NCI-H1048 (cell line): ENCODE measurements around the gene IL17C.

ENCODE experiments used
- DNase-seq: peaks from one replicate; lab custom pipeline; 2025; lab: John Stamatoyannopoulos, UW

Gene IL17C

DNA sequence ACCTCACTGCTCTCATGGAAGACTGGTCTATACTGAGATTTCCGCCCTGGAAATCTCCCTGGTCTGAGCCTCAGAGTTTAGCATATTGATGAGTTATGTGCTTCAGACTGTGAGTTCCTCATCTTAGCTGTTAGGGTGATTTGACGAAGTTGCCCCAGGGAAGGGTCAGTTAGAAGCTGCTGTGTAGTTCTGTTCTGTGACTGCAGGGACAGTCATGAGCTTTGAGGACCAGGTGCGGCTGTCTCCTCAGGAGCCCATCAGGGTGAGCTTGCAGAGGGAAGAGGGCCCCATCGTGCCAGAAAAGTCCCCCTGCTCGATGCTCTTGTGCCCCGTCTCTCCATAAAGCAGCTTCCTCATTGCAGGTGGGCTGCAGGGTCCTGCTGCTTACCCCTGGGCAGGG, 28.3 kb upstream of the IL17C start:
- no peak for DNase-seq

DNA sequence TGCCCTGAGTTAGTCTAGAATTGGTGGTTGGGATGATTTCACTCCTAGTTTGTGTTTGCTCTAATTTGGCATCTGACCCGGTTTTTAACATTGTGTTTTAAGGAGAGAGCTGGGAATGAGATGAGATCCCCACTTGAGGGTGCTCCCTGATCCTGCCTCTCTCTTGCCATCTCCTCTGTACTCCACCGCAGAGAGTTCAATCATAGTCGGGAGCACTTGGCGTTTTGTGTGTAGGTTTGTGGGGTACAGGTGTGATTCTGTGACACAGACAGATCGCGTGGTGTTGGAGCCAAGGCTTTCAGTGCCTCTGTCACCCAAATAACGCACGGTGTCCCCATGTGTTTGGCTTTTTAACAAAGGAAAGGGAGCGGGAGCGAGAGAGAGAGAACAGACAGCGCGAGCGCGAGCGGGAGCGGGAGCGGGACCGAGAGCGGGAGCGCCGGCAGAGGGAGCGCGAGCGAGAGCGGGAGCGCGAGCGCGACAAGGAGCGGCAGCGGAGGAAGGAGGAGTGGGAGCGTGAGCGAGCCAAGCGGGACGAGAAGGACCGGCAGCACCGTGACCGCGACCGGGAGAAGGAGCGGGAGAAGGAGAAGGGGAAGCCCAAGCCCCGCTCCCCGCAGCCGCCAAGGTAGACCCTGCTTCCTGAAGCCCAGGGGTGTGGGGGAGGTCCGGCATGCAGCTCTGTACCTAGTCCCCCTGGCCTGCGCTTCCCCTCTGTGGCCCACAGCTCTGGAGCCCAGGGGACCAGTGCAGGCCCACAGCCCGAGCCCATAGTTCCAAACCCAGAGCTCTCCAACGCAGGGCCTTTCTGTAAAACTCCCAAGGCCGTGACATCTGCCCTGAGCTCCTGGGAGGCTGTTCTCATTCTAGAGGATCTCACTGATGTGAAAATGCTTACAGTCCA, 27.2 kb upstream of the IL17C start:
- DNase-seq, result no peak

DNA sequence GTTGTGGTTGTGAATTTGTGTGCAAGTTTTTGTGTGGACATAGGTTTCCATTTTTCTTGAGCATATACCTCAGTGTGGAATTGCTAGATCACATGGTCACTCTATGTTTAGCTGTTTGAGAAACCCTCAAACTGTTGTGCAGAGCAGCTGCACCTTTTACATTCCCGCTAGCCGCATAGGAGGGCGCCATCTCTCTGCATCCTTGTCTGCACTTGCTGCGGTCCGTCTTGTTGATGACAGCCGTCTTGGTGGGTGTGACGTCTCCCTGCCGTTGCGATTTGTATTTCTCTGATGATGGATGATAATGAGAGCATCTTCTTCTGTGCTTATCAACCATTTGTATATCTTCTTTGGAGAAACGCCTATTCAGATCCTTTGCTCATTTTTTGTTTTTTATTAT, 25.1 kb upstream of the IL17C start:
- no peak for DNase-seq

DNA sequence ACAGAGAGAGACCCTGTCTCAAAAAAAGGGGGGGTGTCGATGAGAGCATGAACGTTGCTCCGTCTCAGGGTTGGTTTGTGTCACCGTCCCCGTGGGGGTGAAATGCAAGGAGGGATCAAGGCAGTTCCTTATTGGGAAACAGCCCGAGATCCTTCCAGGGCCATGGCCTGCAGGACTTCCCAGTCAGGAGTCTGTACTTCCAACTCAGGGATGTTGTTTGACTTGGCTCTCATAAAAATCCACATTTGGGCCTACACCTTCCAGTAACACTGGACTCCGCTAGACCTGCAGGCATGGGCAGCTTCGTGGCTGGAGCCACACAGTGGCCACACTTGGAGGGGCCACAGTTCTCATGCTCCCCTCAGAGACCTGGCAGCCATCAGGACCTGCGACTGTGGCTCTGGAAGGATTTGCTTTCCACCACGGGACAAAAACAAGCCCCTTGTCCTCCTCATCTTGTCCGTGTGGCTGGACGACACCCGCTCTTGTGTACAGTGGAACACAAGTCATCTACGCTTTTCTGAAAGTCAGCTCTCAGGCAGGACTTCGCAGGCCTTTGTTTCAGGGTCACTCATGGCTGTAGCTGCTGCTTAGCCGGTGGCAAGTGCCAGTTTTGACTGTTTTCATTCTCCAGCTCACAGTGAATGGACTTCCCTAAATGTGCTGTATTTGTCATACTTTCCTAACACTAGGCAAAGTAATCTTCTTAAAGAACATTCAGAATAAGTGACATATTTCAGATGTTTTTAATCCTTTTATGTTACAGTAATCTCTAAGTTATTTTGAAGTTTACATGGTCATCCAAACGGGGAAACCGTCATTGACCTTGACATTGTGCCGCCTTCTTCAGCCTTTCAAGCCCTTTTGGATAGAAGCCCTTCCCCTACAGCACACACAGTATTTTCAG, 24.2 kb upstream of the IL17C start:
- no peak for DNase-seq

DNA sequence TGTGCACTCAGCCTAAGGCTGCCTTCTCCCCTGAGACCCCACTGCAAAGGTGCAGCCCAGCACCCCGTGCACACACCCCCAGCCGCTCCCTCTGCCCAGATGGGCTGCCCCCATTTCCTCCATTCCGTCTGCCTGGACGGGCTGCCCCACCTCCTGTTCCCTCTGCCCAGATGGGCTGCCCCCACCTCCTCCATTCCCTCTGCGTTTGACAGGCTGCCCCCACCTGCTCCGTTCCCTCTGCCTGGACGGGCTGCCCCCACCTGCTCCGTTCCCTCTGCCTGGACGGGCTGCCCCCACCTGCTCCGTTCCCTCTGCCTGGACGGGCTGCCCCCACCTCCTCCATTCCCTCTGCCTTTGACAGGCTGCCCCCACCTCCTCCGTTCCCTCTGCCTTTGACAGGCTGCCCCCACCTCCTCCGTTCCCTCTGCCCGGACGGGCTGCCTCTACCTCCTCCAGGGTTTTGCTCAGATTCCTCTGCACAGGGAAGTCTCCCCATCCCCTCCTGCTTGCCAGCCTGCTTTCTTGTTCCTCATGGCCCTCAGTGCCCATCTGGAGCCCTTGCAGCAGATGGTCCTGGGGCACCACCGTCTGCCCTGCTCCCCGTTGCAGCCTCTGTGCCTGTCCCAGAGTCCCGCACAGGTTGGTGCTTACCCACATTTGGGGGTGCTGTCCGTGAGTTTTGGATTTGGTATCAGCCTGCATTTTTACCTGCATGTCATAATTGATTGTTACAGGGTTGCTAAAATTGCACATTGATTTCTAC, 23.4 kb upstream of the IL17C start:
- DNase-seq, result no peak

DNA sequence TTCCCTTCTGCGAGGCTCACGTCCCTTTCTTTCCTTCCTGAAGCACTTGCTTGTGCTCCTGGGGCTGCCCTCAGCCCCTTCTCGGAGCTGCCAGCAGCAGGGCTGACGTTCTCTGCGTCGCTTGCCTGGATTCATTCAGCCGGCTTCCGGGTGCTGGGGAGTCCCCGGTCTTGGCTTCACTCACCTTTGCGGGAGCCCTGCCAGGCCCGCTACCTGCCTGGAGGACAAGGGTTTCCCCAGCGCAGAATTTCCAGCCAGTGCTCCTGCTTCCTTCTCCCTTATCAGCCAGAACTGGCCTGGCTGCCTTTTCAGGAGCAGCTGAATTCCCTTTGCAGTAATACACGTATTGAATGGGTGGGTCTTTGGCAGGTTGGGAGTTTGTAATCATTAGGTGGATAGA, 22.1 kb upstream of the IL17C start:
- no peak for DNase-seq

DNA sequence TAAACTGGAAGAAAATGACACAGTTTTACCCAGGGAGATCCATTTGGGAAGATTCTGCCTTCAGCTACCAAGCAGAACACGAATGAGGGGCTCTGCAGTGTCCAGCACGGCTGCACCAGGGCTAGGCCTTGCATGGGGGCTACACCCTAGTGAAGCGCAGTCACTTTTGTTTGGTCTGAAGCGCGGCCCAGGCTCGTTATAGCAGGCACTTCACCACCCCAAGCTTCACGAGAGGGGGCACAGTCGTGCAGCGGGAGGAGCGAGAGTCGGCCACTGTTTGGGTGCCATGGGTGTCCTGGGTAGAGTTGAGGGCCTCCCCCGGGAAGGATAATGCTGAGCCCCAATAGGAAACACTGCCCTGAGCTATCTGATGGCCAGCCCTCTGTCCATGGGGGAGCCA, 21.6 kb upstream of the IL17C start:
- no peak for DNase-seq

DNA sequence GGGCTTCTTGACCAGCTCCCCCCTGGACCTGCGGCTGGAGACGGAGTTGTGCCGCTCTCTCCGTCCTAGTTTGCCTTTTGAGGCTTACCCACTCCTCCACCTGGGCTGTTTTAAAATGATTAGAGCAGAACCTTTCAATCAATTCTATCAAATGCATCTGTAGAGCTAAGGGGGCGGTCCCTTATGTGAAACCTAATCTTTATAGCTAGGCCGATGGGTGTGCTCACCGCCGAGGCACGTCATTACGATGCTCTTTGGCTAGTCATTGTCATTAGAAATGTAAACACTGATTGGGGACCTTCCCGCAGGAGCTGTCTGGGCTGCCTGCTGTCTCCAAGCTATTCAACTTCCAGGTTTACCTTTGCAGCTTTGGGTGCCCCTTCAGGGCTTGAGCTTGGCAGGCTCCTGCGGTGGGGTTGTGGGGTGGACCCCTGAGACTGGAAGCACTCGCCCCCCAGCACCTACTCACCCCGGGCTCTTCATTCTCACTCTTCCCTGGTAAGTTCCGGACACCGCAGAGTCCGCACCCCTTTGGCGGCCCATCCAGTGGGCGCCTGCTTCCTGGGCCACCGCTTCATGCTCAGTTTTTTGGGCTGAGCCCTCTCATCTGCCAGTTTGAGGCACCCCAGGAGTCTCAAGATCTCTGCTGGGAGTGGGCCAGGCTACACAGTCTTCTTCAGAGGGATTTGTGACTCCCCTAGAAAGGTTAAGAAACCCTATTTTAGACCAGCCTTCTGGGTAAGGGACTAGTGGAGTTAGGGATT, 20.9 kb upstream of the IL17C start:
- DNase-seq, result no peak

DNA sequence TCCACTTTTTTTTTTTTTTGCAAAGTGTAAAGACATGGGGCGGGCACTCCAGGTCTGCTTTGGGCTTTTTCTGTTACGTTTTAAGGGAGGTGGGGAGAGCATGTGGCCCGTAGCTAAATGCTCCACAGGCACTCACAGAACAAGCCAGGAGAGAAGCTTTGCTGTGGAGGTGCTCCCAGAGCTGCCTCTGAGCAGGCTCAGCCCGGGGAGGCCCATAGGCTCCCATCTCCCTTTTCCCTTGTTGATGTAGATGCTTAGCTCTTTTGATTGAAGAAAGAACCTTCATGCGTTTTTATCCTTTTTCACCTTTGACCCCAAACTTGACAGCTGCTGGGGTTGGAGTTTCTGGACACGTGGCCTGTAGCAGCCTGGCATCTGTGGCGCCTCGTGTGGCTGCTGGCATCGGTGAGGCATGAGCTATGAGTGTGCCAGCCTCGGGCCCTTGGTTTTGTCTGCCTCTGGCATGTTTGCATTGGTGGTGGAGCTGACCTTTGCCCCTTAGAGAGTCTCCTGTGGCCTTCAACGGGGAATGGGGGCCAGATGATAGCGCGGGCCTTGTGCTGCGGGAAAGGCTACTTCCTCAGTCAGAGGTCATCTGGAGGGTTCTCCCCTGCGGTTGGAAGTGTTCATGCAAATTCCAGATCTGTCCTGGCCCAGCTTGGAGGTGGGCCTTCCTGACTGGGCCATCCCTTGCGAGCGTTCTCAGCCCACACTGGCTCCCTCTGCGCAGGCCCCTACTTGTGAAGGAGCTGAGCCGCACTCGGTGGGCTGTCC, 20.0 kb upstream of the IL17C start:
- DNase-seq, result no peak

DNA sequence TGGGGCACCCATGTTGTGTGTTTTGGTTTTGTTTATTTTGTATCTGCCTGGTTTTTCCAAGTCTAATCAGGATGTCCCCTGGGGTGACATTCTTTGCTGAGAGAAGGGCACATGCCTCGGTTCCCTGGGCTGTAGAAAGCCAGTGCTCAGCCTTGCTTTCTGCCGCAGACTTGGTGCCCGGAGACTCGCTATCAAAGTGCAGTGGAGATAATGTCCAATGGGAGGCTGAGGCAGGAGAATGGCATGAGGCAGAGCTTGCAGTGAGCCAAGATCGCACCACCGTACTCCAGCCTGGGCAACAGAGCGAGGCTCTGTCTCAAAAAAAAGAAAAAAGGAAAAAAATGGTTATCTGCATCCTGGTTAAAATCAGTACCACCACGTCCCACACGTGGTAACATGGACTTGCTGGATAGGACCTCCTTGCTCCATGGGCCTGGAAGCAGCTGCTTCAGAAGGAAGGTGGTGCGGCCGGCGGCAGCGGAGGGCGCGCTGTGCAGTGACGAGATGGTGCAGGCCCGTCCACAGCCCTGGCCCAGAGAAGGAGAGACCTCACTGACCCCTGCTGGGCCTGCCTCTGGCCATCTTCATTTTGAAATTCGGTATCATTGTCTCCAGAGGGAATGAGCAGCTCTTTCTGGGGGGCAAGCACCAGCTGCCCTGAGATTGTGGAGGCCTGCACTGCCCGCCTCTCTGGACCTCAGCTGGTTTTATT, 19.3 kb upstream of the IL17C start:
- DNase-seq, result no peak

DNA sequence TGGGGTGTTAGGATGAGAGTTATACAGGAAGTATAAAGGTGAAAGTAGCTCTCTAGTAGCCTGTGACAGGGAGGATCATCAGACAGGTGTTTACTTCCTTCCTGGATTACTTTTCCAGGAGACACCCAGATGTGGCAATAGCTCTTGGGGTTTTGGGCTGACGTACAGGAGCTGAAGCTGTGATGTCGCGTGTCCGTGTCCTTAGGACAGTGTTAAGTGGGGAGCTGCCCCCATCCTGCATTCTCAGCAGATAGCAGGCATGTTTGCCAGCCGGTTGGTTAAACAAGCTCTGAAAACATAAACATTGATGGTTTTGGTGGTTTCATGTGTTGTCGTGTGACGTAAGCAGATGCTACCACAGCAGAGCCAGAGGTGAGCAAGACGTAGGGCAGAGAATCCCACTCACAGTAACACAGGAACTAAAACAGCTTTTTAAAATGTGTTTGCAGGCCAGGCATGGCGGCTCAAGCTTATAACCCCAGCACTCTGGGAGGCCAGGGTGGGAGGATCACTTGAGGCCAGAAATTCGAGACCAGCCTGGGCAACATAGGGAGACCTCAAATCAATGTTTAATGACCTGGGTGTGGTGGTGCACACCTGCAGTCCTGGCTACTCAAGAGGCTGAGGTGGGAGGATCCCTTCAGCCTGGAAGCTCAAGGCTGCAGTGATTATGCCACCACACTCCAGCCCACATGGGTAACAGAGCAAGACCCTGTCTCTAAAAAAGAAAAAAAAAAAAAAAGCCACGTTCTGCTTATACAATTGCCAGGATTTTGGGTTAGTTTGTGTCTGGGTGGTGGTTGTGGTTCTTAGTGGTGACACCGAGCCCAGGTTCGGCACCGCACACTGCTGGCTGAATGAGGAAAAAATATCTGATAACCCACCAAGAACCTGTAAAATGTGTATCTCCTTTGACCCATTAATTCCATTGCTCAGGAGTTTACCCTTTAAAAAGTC, 18.2 kb upstream of the IL17C start:
- no peak for DNase-seq

DNA sequence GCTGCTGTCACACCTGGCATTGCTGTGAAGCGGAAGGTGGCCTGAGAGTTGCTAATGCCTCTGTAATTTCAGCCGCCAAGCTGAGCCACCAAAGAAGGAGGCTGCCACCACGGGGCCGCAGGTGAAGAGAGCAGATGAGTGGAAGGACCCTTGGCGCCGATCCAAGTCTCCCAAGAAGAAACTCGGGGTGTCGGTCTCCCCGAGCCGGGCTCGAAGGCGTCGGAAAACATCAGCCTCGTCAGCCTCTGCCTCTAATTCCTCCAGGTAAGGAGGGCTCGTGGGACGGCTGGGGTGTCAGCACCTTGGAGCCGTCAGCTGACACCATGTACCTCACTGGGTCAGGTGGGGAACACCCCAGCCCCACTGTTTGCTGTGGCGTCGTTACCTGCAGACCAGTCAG, 16.2 kb upstream of the IL17C start:
- DNase-seq, result no peak

DNA sequence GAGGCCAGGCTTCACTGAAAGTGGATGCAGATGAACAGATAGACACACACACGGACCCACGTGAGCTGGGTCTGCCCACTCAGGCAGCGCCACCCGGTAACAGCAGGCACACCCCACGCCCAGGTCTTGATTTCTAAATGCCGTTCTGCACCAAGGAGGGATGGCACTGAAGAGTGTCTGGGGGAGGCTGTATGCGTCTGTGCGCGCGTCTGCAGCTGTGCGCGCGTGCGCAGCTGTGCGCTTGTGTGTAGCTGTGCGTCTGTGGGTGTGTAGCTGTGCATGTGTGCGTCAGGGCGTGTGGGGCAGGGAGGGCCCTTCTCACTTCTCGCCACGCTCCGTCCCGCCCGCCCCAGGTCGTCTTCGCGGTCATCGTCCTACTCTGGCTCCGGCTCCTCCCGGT, 15.5 kb upstream of the IL17C start:
- no peak for DNase-seq

DNA sequence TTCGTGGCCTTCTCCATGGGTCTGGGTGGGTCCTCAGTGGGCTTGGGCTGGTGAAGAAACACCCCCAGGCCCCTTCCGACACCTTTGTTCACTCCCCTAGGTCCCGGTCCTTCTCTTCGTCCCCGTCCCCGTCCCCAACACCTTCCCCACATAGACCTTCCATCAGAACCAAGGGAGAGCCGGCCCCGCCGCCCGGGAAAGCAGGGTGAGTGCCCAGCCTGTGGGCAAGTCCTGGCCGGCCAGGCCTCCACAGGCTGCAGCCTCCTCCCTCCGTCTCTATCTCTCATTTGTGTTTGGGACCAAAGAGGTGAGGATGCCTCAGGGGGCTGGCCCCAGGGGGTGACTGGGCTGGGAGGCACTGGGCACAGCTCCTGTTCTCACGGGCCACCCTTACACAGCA, 14.5 kb upstream of the IL17C start:
- DNase-seq, result no peak

DNA sequence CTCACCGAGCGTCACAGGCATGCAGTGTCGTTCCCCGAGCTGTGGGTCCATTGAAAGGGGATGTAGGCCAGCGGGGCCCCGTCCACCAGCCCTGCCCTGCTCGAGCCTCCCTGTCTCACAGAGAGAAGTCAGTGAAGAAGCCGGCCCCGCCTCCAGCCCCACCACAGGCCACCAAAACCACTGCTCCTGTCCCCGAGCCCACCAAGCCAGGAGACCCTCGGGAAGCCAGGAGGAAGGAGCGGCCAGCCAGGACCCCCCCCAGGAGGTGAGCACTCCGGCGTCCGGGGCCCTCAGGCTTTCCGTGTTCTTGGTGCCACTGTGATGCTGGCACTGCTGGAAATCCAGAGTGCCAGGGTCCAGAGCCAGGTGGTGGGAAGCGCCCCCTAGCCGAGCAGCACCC, 13.9 kb upstream of the IL17C start:
- no peak for DNase-seq

DNA sequence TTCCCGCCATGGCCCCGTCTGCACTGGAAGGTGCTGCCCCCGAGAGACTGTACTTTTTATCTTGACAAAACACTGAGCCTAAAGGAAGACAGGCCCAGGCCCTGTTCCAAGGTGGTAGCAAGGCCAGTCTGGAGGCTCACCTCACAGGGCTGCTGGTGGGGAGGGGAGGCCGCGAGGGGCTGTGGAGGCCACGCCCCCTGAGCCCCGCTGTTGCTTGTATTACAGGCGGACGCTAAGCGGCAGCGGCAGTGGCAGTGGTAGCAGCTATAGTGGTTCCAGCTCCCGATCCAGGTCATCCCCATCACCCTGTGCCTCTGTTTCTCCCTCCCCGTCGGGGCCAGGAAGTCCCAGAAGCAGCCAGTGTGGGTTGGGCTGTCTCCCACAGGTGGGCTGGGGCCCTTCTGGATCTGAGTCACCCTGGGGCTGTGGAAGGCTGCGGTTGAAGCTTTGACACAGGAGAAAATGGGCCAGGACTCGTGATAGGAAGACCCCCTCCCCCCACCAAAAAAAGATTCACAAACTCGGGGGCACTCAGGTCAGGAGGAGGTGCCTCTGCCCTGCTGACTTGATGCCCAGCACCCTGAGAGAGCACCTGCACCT, 13.3 kb upstream of the IL17C start:
- DNase-seq, result no peak

DNA sequence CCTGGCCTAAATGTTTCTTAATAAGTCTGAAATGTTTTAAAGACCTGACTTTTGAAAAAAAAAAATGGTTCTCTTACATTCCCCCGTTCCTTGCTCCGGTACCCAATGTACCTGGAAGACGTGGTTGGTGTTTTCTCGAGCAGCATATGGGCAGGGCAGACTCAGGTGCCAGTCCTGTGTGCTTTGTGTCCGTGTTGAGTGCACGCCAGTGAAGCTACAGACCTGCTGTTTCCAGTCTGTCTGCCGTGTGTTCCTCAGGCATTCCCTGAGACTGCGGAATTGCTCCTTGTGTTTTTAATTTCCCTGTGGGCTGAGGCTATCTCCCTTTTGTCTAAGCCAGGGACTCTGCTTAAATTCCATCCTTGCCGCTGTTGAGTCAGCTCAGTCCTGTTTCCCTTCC, 11.7 kb upstream of the IL17C start:
- DNase-seq, result no peak

DNA sequence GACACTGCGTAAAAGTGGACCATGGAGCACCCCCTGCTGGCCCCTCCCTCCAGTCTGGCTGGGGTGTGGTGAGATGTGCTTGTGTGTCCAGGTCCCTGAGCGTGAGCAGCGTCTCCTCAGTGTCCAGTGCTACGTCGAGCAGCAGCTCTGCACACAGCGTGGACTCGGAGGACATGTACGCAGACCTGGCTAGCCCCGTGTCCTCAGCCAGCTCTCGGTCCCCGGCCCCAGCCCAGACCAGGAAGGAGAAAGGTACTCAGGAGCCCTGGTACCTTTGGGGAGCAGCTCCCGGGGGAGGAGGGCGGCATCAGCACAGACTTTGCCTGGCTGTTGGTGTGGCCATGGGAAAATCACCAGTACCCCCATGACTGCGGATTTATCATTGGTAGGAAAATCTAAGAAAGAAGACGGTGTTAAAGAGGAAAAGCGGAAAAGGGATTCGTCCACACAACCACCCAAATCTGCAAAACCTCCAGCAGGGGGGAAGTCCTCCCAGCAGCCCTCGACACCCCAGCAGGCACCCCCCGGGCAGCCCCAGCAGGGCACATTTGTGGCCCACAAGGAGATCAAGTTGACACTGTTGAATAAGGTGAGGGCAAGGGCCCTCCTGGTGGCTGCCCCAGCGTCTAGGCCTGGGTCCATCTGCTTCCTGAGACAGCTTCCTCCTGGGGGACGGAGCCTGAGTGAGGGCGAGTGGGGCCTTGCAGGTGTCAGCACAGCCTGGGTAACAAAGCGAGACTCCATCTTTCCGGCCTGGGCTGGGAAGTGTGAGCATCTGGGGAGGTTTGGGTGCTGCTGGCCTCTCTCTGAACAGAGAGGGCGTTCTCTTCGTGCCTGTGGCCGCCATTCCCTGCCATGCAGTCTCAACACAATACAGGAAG, 10.6 kb upstream of the IL17C start:
- DNase-seq, result no peak
